Measurements from ENCODE around the gene PCBP3. TPM values are rescaled to one million over a fixed set of nuclear protein-coding genes. Genes with fewer than 3 reads are reported as not detected.
"Not testable (repeated sequence)": the region's sequence is repeated elsewhere in the genome, so short reads cannot be mapped to it uniquely, and the experiment has no call there.

The PCBP3 gene
- total RNA-seq, 1 donor from 2014 or later: not detected

GRCh38 chr21:45603481-45603880, 40.0 kb upstream of the PCBP3 start:
- no peak for FAIRE-seq
- no peak for DNase-seq (ENCODE audit: low read depth)
- H3K36me3 ChIP-seq (ENCODE audit: control insufficient read depth, insufficient read depth, low read length): no peaks in the 10 kb centered on the region
- no peak overlapping the region for H3K4me3 ChIP-seq (ENCODE audit: low read depth, low read length)
- H3K27me3 ChIP-seq (ENCODE audit: control insufficient read depth, insufficient read depth, low read length): no peaks in the 10 kb centered on the region
- no peak for TF ChIP-seq CTCF (IDR thresholded peaks at IDR 0.05; ENCODE audit: insufficient read depth, low read length, severe bottlenecking)

GRCh38 chr21:45604681-45605080, 38.8 kb upstream of the PCBP3 start:
- not testable (repeated sequence) for H3K4me3 ChIP-seq (ENCODE audit: low read depth, low read length); DNase-seq (ENCODE audit: low read depth); H3K36me3 ChIP-seq (ENCODE audit: control insufficient read depth, insufficient read depth, low read length); H3K27me3 ChIP-seq (ENCODE audit: control insufficient read depth, insufficient read depth, low read length)
- peak; percentile 81 for FAIRE-seq

- DNase-seq (ENCODE audit: low read depth) (no peak), FAIRE-seq (peak; percentile 13)
- Histone ChIP-seq H3K36me3 (ENCODE audit: control insufficient read depth, insufficient read depth, low read length) (no peaks in the 10 kb centered on the region), H3K4me3 (ENCODE audit: low read depth, low read length) (no peak overlapping the region), H3K27me3 (ENCODE audit: control insufficient read depth, insufficient read depth, low read length) (no peaks in the 10 kb centered on the region)
- no peak for TF ChIP-seq CTCF (IDR thresholded peaks at IDR 0.05; ENCODE audit: insufficient read depth, low read length, severe bottlenecking)
Measured at GRCh38 chr21:45607021-45607908, 36.3 kb upstream of the PCBP3 start.

- DNase-seq (ENCODE audit: low read depth): no peak
- no peak overlapping the region for H3K4me3 ChIP-seq (ENCODE audit: low read depth, low read length)
- no peaks in the 10 kb centered on the region for H3K36me3 ChIP-seq (ENCODE audit: control insufficient read depth, insufficient read depth, low read length)
- TF ChIP-seq CTCF (IDR thresholded peaks at IDR 0.05; ENCODE audit: insufficient read depth, low read length, severe bottlenecking): no peak
- no peak for FAIRE-seq
- no peaks in the 10 kb centered on the region for H3K27me3 ChIP-seq (ENCODE audit: control insufficient read depth, insufficient read depth, low read length)
Measured at GRCh38 chr21:45607909-45608295, 35.6 kb upstream of the PCBP3 start.

GRCh38 chr21:45608747-45609470, 34.6 kb upstream of the PCBP3 start:
- not testable (repeated sequence) for H3K36me3 ChIP-seq (ENCODE audit: control insufficient read depth, insufficient read depth, low read length); H3K27me3 ChIP-seq (ENCODE audit: control insufficient read depth, insufficient read depth, low read length); FAIRE-seq; H3K4me3 ChIP-seq (ENCODE audit: low read depth, low read length); DNase-seq (ENCODE audit: low read depth)

- not testable (repeated sequence) for DNase-seq (ENCODE audit: low read depth); H3K36me3 ChIP-seq (ENCODE audit: control insufficient read depth, insufficient read depth, low read length); H3K4me3 ChIP-seq (ENCODE audit: low read depth, low read length); FAIRE-seq; H3K27me3 ChIP-seq (ENCODE audit: control insufficient read depth, insufficient read depth, low read length)
Measured at GRCh38 chr21:45609616-45610015, 33.9 kb upstream of the PCBP3 start.

- FAIRE-seq: no peak
- TF ChIP-seq CTCF (IDR thresholded peaks at IDR 0.05; ENCODE audit: insufficient read depth, low read length, severe bottlenecking): no peak
Measured at GRCh38 chr21:45611296-45611695, 32.2 kb upstream of the PCBP3 start.

More at GRCh38 chr21:45611296-45611695, 32.2 kb upstream of the PCBP3 start:
- no peaks in the 10 kb centered on the region for H3K27me3 ChIP-seq (ENCODE audit: control insufficient read depth, insufficient read depth, low read length)
- H3K4me3 ChIP-seq (ENCODE audit: low read depth, low read length): no peak overlapping the region
- H3K36me3 ChIP-seq (ENCODE audit: control insufficient read depth, insufficient read depth, low read length): no peaks in the 10 kb centered on the region
- no peak for DNase-seq (ENCODE audit: low read depth)

All from bronchial epithelial cell (primary cell).